ENCODE measurements around the gene LPAR5.

- TF ChIP-seq CTCF (conservative IDR thresholded peaks at IDR 0.05; ENCODE audit: low read depth in 2 of 2) (no peak), CREB1 (CRISPR knock-in tag; IDR thresholded peaks at IDR 0.05; ENCODE audit: low read depth) (no peak), ETS1 (IDR thresholded peaks at IDR 0.05) (no peak)
Measured at GRCh38 chr12:6641131-6641530, 5.4 kb upstream of the LPAR5 start.
